GM23338 (cell line): ENCODE measurements around the gene PCSK4. TPM values are rescaled to one million over a fixed set of nuclear protein-coding genes. Genes with fewer than 3 reads are reported as not detected.

Source experiments
- ATAC-seq: fragments of 200-7000 bp; cut with Tn5 transposase; 3 replicates; pipeline ENCODE4 v1.9.1; 2020
- DNase-seq: peaks from one replicate; pipeline ENCODE4 v3.0.0-alpha.2; 2015; ENCODE audit warnings: low spot score
- H2AFZ ChIP-seq: fragments of 200-600 bp; sonication (generic); 2 replicates; pipeline ENCODE4 v1.8.0; 2016; ENCODE audit warnings: antibody characterized with exemption, mild to moderate bottlenecking, moderate library complexity
- H3F3A ChIP-seq: fragments of 200-600 bp; sonication (generic); replicated peaks from 2 replicates; pipeline ENCODE4 v1.8.0; 2017; ENCODE audit warnings: antibody characterized with exemption, mixed run types, low read depth
- H3K27ac ChIP-seq: fragments of 200-600 bp; sonication (generic); 2 replicates; pipeline ENCODE4 v1.6.1; 2016; ENCODE audit warnings: low read depth
- H3K27me3 ChIP-seq: fragments of 200-600 bp; sonication (generic); 2 replicates; pipeline ENCODE4 v1.8.0; 2016; ENCODE audit warnings: mild to moderate bottlenecking, mixed run types, moderate library complexity; ENCODE audit not compliant: insufficient read depth
- H3K36me3 ChIP-seq: fragments of 200-600 bp; sonication (generic); 2 replicates; pipeline ENCODE4 v1.8.0; 2016; ENCODE audit warnings: mild to moderate bottlenecking; ENCODE audit not compliant: insufficient read depth
- H3K4me1 ChIP-seq: fragments of 200-600 bp; sonication (generic); 2 replicates; pipeline ENCODE4 v1.8.0; 2016; ENCODE audit warnings: mild to moderate bottlenecking, moderate library complexity; ENCODE audit not compliant: insufficient read depth
- H3K4me2 ChIP-seq: fragments of 200-600 bp; sonication (generic); 2 replicates; pipeline ENCODE4 v1.7.1; 2017; ENCODE audit warnings: mixed run types
- H3K4me3 ChIP-seq: fragments of 200-600 bp; sonication (generic); 2 replicates; pipeline ENCODE4 v1.6.1; 2016; ENCODE audit warnings: mixed run types
- H3K79me2 ChIP-seq: fragments of 200-600 bp; sonication (generic); replicated peaks from 2 replicates; pipeline ENCODE4 v1.8.0; 2017; ENCODE audit warnings: mild to moderate bottlenecking; ENCODE audit not compliant: insufficient read depth
- H3K9me2 ChIP-seq: fragments of 200-600 bp; sonication (generic); 2 replicates; pipeline ENCODE4 v1.8.0; 2017; ENCODE audit not compliant: insufficient read depth
- H4K20me1 ChIP-seq: fragments of 200-600 bp; sonication (generic); replicated peaks from 2 replicates; pipeline ENCODE4 v1.8.0; 2017; ENCODE audit warnings: mild to moderate bottlenecking; ENCODE audit not compliant: insufficient read depth
- H3K27ac Mint-ChIP-seq: 2 replicates; pipeline ENCODE4 v1.8.0; 2020; ENCODE audit warnings: inconsistent platforms, mild to moderate bottlenecking, moderate library complexity, mixed read lengths
- H3K27me3 Mint-ChIP-seq: 3 replicates; pipeline ENCODE4 v1.8.0; 2022; ENCODE audit warnings: low read depth, mild to moderate bottlenecking, moderate library complexity, mixed read lengths, inconsistent platforms; ENCODE audit not compliant: insufficient read depth, poor library complexity
- H3K36me3 Mint-ChIP-seq: 3 replicates; pipeline ENCODE4 v1.8.0; 2021; ENCODE audit warnings: low read depth, mild to moderate bottlenecking, inconsistent platforms, moderate library complexity, mixed read lengths
- H3K4me1 Mint-ChIP-seq: 3 replicates; pipeline ENCODE4 v1.8.0; 2020; ENCODE audit warnings: mild to moderate bottlenecking, inconsistent platforms, mixed read lengths
- H3K4me3 Mint-ChIP-seq: 3 replicates; pipeline ENCODE4 v1.8.0; 2021; ENCODE audit warnings: moderate library complexity, mild to moderate bottlenecking, inconsistent platforms, mixed read lengths
- H3K9me3 Mint-ChIP-seq: 3 replicates; pipeline ENCODE4 v1.8.0; 2020; ENCODE audit warnings: moderate library complexity, mild to moderate bottlenecking, inconsistent platforms, mixed read lengths
- CREB1 ChIP-seq: fragments of 250-450 bp; sonication (Bioruptor Pico); IDR thresholded peaks from 2 replicates; pipeline ENCODE4 v1.5.0; 2020; ENCODE audit warnings: low read depth, mild to moderate bottlenecking, moderate library complexity
- EZH2 ChIP-seq: fragments of 200-600 bp; sonication (generic); IDR thresholded peaks from one replicate; pipeline ENCODE4 v1.8.0; 2017; ENCODE audit warnings: antibody characterized with exemption, mild to moderate bottlenecking, low read depth; ENCODE audit not compliant: unreplicated experiment
- EZH2phosphoT487 ChIP-seq: fragments of 200-600 bp; sonication (generic); IDR thresholded peaks from one replicate; pipeline ENCODE4 v1.8.1; 2018; ENCODE audit warnings: antibody characterized with exemption; ENCODE audit not compliant: unreplicated experiment
- JUNB ChIP-seq: IDR thresholded peaks from one replicate; pipeline ENCODE4 v1.6.1; 2016; ENCODE audit warnings: antibody characterized with exemption; ENCODE audit not compliant: unreplicated experiment
- NANOG ChIP-seq: IDR thresholded peaks from 2 replicates; pipeline ENCODE4 v1.6.1; 2016; ENCODE audit warnings: antibody characterized with exemption, borderline replicate concordance
- POLR2AphosphoS5 ChIP-seq: IDR thresholded peaks from 2 replicates; pipeline ENCODE4 v1.6.1; 2016; ENCODE audit warnings: antibody characterized with exemption, low read depth
- STAT1 ChIP-seq: IDR thresholded peaks from one replicate; pipeline ENCODE4 v1.6.1; 2016; ENCODE audit warnings: antibody characterized with exemption; ENCODE audit not compliant: unreplicated experiment
- ZNF114 ChIP-seq: fragments of 250-450 bp; sonication (Bioruptor Pico); IDR thresholded peaks from 2 replicates; pipeline ENCODE4 v1.5.0; 2020; ENCODE audit warnings: mild to moderate bottlenecking, moderate library complexity
- ZNF331 ChIP-seq: fragments of 250-450 bp; sonication (Bioruptor Pico); IDR thresholded peaks from 2 replicates; pipeline ENCODE4 v1.5.0; 2020; ENCODE audit warnings: low read depth, mild to moderate bottlenecking, moderate library complexity
- polyA plus RNA-seq: library from polyadenylated mRNA; unstranded; fragments of >200 nt; fragmentation: Nextera tagmentation; extraction: Ambion mirVana; gene quantifications from 2 replicates; pipeline ENCODE4 v1.2.1, GENCODE V29; 2016
- total RNA-seq: library from RNA; depleted of rRNA; stranded (reverse); fragments of >200 nt; shearing (Covaris generic); gene quantifications from 2 replicates; pipeline ENCODE4 v1.2.3, GENCODE V29; 2014
- TF ChIP-seq, protein P1 (sequence below): IDR thresholded peaks from 2 replicates; pipeline ENCODE4 v1.6.1; 2016; ENCODE audit warnings: antibody characterized with exemption
- TF ChIP-seq, protein P2 (sequence below): fragments of 250-450 bp; sonication (Bioruptor Pico); IDR thresholded peaks from 2 replicates; pipeline ENCODE4 v1.5.0; 2020; ENCODE audit warnings: mild to moderate bottlenecking, moderate library complexity
- TF ChIP-seq, protein P3 (sequence below): IDR thresholded peaks from one replicate; pipeline ENCODE4 v1.6.1; 2018; ENCODE audit warnings: antibody characterized with exemption; ENCODE audit not compliant: unreplicated experiment
- TF ChIP-seq, protein P4 (sequence below), 2 experiments: fragments of 200-600 bp in 1 of 2; sonication (generic) in 1 of 2; conservative IDR thresholded peaks; 2 replicates each; pipeline versions ENCODE4 v1.5.1 to v1.6.1; 2016 to 2017; ENCODE audit warnings: antibody characterized with exemption in 2 of 2, low read depth in 2 of 2, mild to moderate bottlenecking in 2 of 2, moderate library complexity in 1 of 2

Gene PCSK4
- total and polyA plus RNA-seq, 2 experiments from 2014 or later = 3.8 to 15.1 TPM

DNA sequence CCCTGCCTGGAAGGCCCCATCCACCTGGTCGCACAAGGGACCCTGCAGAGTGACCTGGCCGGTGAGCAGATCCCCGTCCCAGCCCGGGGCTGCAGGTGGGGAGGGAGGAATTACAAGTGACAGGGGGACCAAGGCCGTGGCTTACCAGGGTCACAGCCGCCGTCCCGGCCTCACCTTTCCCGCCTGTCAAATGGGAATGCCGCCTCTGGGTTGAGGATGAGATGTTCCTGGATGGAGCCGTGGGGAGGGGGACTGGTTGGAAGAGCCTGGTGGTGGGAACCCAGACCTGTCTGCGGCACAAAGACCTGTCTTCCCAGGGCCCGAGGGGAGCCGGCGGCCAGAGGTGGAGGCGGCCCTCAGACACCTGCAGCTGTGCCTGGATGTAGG, 39.3 kb upstream of the PCSK4 start:
- peaks cover 23% of the 10 kb centered on the region for H3K27me3 Mint-ChIP-seq
- DNase-seq = no peak
- Histone ChIP-seq H3K27ac (no peak overlapping the region), H2AFZ (no peak overlapping the region), H3K79me2 (no peaks in the 10 kb centered on the region), H3K27me3 (peaks cover 8% of the 10 kb centered on the region), H3K36me3 (no peaks in the 10 kb centered on the region), H3F3A (no peaks in the 10 kb centered on the region), H3K4me3 (no peak overlapping the region), H3K4me2 (no peak overlapping the region), H3K4me1 (no peaks in the 10 kb centered on the region), H3K9me2 (no peaks in the 10 kb centered on the region), H4K20me1 (no peaks in the 10 kb centered on the region)
- peaks cover 2% of the 10 kb centered on the region; the same call in 1 of the 3 replicates for H3K9me3 Mint-ChIP-seq
- no peak overlapping the region for H3K4me3 Mint-ChIP-seq
- ATAC-seq = no peak
- peaks cover 3% of the 10 kb centered on the region; the same call in 1 of the 3 replicates for H3K36me3 Mint-ChIP-seq
- H3K27ac Mint-ChIP-seq = no peak overlapping the region
- TF ChIP-seq POLR2AphosphoS5 (no peak), JUNB (no peak), STAT1 (no peak), CREB1 (CRISPR knock-in tag) (no peak), EZH2 (no peak), NANOG (no peak), EZH2phosphoT487 (no peak), ZNF331 (no peak), ZNF114 (CRISPR knock-in tag) (no peak)
- TF ChIP-seq, protein P1, sequence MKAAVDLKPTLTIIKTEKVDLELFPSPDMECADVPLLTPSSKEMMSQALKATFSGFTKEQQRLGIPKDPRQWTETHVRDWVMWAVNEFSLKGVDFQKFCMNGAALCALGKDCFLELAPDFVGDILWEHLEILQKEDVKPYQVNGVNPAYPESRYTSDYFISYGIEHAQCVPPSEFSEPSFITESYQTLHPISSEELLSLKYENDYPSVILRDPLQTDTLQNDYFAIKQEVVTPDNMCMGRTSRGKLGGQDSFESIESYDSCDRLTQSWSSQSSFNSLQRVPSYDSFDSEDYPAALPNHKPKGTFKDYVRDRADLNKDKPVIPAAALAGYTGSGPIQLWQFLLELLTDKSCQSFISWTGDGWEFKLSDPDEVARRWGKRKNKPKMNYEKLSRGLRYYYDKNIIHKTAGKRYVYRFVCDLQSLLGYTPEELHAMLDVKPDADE = no peak
- TF ChIP-seq, protein P2, sequence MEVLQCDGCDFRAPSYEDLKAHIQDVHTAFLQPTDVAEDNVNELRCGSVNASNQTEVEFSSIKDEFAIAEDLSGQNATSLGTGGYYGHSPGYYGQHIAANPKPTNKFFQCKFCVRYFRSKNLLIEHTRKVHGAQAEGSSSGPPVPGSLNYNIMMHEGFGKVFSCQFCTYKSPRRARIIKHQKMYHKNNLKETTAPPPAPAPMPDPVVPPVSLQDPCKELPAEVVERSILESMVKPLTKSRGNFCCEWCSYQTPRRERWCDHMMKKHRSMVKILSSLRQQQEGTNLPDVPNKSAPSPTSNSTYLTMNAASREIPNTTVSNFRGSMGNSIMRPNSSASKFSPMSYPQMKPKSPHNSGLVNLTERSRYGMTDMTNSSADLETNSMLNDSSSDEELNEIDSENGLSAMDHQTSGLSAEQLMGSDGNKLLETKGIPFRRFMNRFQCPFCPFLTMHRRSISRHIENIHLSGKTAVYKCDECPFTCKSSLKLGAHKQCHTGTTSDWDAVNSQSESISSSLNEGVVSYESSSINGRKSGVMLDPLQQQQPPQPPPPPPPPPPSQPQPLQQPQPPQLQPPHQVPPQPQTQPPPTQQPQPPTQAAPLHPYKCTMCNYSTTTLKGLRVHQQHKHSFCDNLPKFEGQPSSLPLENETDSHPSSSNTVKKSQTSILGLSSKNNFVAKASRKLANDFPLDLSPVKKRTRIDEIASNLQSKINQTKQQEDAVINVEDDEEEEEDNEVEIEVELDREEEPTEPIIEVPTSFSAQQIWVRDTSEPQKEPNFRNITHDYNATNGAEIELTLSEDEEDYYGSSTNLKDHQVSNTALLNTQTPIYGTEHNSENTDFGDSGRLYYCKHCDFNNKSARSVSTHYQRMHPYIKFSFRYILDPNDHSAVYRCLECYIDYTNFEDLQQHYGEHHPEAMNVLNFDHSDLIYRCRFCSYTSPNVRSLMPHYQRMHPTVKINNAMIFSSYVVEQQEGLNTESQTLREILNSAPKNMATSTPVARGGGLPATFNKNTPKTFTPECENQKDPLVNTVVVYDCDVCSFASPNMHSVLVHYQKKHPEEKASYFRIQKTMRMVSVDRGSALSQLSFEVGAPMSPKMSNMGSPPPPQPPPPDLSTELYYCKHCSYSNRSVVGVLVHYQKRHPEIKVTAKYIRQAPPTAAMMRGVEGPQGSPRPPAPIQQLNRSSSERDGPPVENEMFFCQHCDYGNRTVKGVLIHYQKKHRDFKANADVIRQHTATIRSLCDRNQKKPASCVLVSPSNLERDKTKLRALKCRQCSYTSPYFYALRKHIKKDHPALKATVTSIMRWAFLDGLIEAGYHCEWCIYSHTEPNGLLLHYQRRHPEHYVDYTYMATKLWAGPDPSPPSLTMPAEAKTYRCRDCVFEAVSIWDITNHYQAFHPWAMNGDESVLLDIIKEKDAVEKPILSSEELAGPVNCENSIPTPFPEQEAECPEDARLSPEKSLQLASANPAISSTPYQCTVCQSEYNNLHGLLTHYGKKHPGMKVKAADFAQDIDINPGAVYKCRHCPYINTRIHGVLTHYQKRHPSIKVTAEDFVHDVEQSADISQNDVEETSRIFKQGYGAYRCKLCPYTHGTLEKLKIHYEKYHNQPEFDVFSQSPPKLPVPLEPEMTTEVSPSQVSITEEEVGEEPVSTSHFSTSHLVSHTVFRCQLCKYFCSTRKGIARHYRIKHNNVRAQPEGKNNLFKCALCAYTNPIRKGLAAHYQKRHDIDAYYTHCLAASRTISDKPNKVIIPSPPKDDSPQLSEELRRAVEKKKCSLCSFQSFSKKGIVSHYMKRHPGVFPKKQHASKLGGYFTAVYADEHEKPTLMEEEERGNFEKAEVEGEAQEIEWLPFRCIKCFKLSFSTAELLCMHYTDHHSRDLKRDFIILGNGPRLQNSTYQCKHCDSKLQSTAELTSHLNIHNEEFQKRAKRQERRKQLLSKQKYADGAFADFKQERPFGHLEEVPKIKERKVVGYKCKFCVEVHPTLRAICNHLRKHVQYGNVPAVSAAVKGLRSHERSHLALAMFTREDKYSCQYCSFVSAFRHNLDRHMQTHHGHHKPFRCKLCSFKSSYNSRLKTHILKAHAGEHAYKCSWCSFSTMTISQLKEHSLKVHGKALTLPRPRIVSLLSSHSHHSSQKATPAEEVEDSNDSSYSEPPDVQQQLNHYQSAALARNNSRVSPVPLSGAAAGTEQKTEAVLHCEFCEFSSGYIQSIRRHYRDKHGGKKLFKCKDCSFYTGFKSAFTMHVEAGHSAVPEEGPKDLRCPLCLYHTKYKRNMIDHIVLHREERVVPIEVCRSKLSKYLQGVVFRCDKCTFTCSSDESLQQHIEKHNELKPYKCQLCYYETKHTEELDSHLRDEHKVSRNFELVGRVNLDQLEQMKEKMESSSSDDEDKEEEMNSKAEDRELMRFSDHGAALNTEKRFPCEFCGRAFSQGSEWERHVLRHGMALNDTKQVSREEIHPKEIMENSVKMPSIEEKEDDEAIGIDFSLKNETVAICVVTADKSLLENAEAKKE (CRISPR knock-in tag) = no peak
- TF ChIP-seq, protein P3, sequence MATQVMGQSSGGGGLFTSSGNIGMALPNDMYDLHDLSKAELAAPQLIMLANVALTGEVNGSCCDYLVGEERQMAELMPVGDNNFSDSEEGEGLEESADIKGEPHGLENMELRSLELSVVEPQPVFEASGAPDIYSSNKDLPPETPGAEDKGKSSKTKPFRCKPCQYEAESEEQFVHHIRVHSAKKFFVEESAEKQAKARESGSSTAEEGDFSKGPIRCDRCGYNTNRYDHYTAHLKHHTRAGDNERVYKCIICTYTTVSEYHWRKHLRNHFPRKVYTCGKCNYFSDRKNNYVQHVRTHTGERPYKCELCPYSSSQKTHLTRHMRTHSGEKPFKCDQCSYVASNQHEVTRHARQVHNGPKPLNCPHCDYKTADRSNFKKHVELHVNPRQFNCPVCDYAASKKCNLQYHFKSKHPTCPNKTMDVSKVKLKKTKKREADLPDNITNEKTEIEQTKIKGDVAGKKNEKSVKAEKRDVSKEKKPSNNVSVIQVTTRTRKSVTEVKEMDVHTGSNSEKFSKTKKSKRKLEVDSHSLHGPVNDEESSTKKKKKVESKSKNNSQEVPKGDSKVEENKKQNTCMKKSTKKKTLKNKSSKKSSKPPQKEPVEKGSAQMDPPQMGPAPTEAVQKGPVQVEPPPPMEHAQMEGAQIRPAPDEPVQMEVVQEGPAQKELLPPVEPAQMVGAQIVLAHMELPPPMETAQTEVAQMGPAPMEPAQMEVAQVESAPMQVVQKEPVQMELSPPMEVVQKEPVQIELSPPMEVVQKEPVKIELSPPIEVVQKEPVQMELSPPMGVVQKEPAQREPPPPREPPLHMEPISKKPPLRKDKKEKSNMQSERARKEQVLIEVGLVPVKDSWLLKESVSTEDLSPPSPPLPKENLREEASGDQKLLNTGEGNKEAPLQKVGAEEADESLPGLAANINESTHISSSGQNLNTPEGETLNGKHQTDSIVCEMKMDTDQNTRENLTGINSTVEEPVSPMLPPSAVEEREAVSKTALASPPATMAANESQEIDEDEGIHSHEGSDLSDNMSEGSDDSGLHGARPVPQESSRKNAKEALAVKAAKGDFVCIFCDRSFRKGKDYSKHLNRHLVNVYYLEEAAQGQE = no peak
- TF ChIP-seq, protein P4, sequence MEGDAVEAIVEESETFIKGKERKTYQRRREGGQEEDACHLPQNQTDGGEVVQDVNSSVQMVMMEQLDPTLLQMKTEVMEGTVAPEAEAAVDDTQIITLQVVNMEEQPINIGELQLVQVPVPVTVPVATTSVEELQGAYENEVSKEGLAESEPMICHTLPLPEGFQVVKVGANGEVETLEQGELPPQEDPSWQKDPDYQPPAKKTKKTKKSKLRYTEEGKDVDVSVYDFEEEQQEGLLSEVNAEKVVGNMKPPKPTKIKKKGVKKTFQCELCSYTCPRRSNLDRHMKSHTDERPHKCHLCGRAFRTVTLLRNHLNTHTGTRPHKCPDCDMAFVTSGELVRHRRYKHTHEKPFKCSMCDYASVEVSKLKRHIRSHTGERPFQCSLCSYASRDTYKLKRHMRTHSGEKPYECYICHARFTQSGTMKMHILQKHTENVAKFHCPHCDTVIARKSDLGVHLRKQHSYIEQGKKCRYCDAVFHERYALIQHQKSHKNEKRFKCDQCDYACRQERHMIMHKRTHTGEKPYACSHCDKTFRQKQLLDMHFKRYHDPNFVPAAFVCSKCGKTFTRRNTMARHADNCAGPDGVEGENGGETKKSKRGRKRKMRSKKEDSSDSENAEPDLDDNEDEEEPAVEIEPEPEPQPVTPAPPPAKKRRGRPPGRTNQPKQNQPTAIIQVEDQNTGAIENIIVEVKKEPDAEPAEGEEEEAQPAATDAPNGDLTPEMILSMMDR (conservative IDR thresholded peaks at IDR 0.05; ENCODE audit: low read depth in 2 of 2) = no peak
- H3K4me1 Mint-ChIP-seq = peaks cover 5% of the 10 kb centered on the region; the same call in 2 of the 3 replicates
